SK-N-SH (cell line): ENCODE results near the gene IQSEC3.

Experiments
- EP300 ChIP-seq, 2 experiments: IDR thresholded peaks; 2 replicates each; pipeline versions ENCODE4 v1.4.0 to v1.6.1; 2012; ENCODE audit warnings: borderline replicate concordance in 1 of 2, low read depth in 1 of 2, low read length in 1 of 2
- EZH2phosphoT487 ChIP-seq: fragments of 200-600 bp; sonication (generic); IDR thresholded peaks from 2 replicates; pipeline ENCODE4 v1.6.1; 2017; ENCODE audit warnings: low read depth, mixed run types, mild to moderate bottlenecking, antibody characterized with exemption, moderate library complexity, borderline replicate concordance
- FOXM1 ChIP-seq: IDR thresholded peaks from 2 replicates; pipeline ENCODE4 v1.4.0; 2012; ENCODE audit warnings: low read depth, mild to moderate bottlenecking
- GATA2 ChIP-seq: sonication (generic); formaldehyde crosslinking; IDR thresholded peaks from 2 replicates; pipeline ENCODE4 v1.5.0; 2020; ENCODE audit warnings: mild to moderate bottlenecking, missing genetic modification reagents
- MEF2A ChIP-seq: IDR thresholded peaks from 2 replicates; pipeline ENCODE4 v1.4.0; 2012; ENCODE audit warnings: low read depth, borderline replicate concordance
- POLR2AphosphoS5 ChIP-seq: IDR thresholded peaks from 2 replicates; pipeline ENCODE4 v1.6.1; 2012; ENCODE audit warnings: low read depth, low read length
- TAF1 ChIP-seq: IDR thresholded peaks from 2 replicates; pipeline ENCODE4 v1.6.1; 2012; ENCODE audit warnings: low read depth, mild to moderate bottlenecking, low read length, moderate library complexity, borderline replicate concordance
- TF ChIP-seq, protein P1 (sequence below): IDR thresholded peaks from 2 replicates; pipeline ENCODE4 v1.4.0; 2012; ENCODE audit warnings: low read depth
- TF ChIP-seq, protein P2 (sequence below): fragments of 200-600 bp; sonication (generic); IDR thresholded peaks from 2 replicates; pipeline ENCODE4 v1.6.1; 2017; ENCODE audit warnings: antibody characterized with exemption, mild to moderate bottlenecking, moderate library complexity
- TF ChIP-seq, protein P3 (sequence below): IDR thresholded peaks from 2 replicates; pipeline ENCODE4 v1.6.1; 2012; ENCODE audit warnings: mild to moderate bottlenecking, low read depth, low read length, moderate library complexity

DNA sequence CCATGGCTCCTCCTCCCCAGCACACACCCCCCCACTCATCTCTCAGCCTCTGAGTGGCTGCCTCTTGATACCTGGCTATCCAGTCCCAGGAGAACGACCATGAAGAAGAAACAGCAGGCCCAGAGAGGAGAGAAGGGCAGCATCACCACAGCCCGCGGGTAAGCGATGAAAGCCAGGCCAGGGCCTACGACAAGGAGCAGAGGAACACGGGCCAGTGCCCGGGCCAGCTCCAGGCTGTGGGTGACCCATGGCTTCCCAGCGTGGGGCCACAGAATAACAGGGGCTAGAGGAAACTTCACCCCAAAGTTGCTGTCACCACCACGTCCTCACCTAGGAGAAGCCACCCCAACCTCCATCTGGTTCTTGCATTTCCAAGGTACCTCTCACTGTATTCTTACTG, 157.8 kb downstream of the IQSEC3 start:
- TF ChIP-seq, protein P1, sequence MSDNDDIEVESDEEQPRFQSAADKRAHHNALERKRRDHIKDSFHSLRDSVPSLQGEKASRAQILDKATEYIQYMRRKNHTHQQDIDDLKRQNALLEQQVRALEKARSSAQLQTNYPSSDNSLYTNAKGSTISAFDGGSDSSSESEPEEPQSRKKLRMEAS: no peak
- TF ChIP-seq, protein P2, sequence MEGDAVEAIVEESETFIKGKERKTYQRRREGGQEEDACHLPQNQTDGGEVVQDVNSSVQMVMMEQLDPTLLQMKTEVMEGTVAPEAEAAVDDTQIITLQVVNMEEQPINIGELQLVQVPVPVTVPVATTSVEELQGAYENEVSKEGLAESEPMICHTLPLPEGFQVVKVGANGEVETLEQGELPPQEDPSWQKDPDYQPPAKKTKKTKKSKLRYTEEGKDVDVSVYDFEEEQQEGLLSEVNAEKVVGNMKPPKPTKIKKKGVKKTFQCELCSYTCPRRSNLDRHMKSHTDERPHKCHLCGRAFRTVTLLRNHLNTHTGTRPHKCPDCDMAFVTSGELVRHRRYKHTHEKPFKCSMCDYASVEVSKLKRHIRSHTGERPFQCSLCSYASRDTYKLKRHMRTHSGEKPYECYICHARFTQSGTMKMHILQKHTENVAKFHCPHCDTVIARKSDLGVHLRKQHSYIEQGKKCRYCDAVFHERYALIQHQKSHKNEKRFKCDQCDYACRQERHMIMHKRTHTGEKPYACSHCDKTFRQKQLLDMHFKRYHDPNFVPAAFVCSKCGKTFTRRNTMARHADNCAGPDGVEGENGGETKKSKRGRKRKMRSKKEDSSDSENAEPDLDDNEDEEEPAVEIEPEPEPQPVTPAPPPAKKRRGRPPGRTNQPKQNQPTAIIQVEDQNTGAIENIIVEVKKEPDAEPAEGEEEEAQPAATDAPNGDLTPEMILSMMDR: no peak
- no peak for TF ChIP-seq EP300 (IDR thresholded peaks at IDR 0.05; ENCODE audit: borderline replicate concordance in 1 of 2, low read depth in 1 of 2, low read length in 1 of 2)
- TF ChIP-seq FOXM1: no peak
- no peak for TF ChIP-seq GATA2
- TF ChIP-seq POLR2AphosphoS5: no peak
- no peak for TF ChIP-seq MEF2A
- no peak for TF ChIP-seq TAF1
- no peak for TF ChIP-seq EZH2phosphoT487
- TF ChIP-seq, protein P3, sequence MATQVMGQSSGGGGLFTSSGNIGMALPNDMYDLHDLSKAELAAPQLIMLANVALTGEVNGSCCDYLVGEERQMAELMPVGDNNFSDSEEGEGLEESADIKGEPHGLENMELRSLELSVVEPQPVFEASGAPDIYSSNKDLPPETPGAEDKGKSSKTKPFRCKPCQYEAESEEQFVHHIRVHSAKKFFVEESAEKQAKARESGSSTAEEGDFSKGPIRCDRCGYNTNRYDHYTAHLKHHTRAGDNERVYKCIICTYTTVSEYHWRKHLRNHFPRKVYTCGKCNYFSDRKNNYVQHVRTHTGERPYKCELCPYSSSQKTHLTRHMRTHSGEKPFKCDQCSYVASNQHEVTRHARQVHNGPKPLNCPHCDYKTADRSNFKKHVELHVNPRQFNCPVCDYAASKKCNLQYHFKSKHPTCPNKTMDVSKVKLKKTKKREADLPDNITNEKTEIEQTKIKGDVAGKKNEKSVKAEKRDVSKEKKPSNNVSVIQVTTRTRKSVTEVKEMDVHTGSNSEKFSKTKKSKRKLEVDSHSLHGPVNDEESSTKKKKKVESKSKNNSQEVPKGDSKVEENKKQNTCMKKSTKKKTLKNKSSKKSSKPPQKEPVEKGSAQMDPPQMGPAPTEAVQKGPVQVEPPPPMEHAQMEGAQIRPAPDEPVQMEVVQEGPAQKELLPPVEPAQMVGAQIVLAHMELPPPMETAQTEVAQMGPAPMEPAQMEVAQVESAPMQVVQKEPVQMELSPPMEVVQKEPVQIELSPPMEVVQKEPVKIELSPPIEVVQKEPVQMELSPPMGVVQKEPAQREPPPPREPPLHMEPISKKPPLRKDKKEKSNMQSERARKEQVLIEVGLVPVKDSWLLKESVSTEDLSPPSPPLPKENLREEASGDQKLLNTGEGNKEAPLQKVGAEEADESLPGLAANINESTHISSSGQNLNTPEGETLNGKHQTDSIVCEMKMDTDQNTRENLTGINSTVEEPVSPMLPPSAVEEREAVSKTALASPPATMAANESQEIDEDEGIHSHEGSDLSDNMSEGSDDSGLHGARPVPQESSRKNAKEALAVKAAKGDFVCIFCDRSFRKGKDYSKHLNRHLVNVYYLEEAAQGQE: no peak
